Calu3 (cell line): ENCODE results near the gene APIP. TPM values are rescaled to one million over a fixed set of nuclear protein-coding genes. Genes with fewer than 3 reads are reported as not detected.
A peak's percentile ranks its signal among the peaks of the same experiment; 100 is the strongest.

ENCODE experiments used
- BruUV-seq: library from RNA; stranded (reverse); fragments of 400-500 nt; replicated peaks from 2 replicates; lab custom pipeline; 2021; lab: Mats Ljungman, UMichigan
- CTCF ChIA-PET: fragments of 300-600 bp; sonication (Branson Sonifier 250); formaldehyde crosslinking; loops from one replicate; lab custom pipeline; 2022; ENCODE audit warnings: antibody characterized with exemption; lab: Charles Lee
- DNase-seq: peaks from one replicate; pipeline ENCODE4 v3.0.0; 2022
- H3K27ac Mint-ChIP-seq: one replicate; pipeline ENCODE4 v1.8.0; 2022; ENCODE audit warnings: mixed read lengths; ENCODE audit not compliant: unreplicated experiment
- H3K27me3 Mint-ChIP-seq: one replicate; pipeline ENCODE4 v1.8.0; 2022; ENCODE audit warnings: mixed read lengths; ENCODE audit not compliant: unreplicated experiment
- H3K36me3 Mint-ChIP-seq: one replicate; pipeline ENCODE4 v1.8.0; 2022; ENCODE audit warnings: mild to moderate bottlenecking, moderate library complexity, mixed read lengths; ENCODE audit not compliant: insufficient read depth, unreplicated experiment
- H3K4me1 Mint-ChIP-seq: one replicate; pipeline ENCODE4 v1.8.0; 2022; ENCODE audit warnings: mild to moderate bottlenecking, low read depth, mixed read lengths; ENCODE audit not compliant: unreplicated experiment
- H3K4me3 Mint-ChIP-seq: one replicate; pipeline ENCODE4 v1.8.0; 2022; ENCODE audit warnings: mild to moderate bottlenecking, low read depth, moderate library complexity, mixed read lengths; ENCODE audit not compliant: unreplicated experiment
- H3K9me3 Mint-ChIP-seq: one replicate; pipeline ENCODE4 v1.8.0; 2022; ENCODE audit warnings: low read depth, mixed read lengths; ENCODE audit not compliant: unreplicated experiment
- CTCF ChIP-seq: fragments of 200-600 bp; IDR thresholded peaks from one replicate; pipeline ENCODE4 v1.8.0; 2022; ENCODE audit warnings: antibody characterized with exemption; ENCODE audit not compliant: unreplicated experiment
- intact Hi-C: fragments of 100-400 bp; cut with micrococcal nuclease; formaldehyde crosslinking; loops from one replicate; pipeline ENCODE4 v1.10.0; 2022; ENCODE audit not compliant: unreplicated experiment
- total RNA-seq: library from RNA; stranded (reverse); gene quantifications from 2 replicates; pipeline ENCODE4 v1.2.3, GENCODE V29; 2022

Gene APIP
- total RNA-seq, 1 experiment from 2014 or later, result 42.4 TPM

DNA sequence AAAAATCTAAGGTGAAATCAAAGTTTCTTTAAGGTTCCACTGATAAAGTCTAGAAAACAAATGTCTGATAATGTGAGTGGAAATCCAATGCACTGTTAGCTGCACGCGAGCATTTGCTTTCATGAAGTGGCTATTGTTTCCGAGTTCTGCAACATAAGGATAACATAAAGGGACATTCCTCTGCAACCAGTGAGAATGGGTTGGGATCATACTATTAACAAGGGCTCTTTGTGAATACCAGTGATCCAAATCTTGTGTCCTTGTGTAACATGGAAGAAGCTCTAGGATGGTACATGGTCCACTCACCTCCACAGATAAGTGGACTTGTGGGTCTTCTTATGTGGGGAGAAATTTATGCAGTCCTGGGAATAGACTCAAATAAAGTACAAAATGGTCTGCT lies 24.6 kb downstream of the APIP start:
- H3K9me3 Mint-ChIP-seq, result peaks cover 5% of the 10 kb centered on the region
- DNase-seq, result no peak
- no peaks in the 10 kb centered on the region for H3K36me3 Mint-ChIP-seq
- CTCF ChIA-PET, result interaction anchor here (1.2 to 2.1 kb wide), 2 partner anchors 305 to 378 kb away, joined by 4 to 6 read pairs; partner anchors contain the start of gene ELF5
- H3K4me1 Mint-ChIP-seq, result peaks cover 19% of the 10 kb centered on the region
- BruUV-seq, result no TSS peak
- intact Hi-C loops, result loop anchor here (1.0 to 10.0 kb wide), 4 partner anchors 65 to 527 kb away; partner anchors contain the start of gene ELF5
- no peak for TF ChIP-seq CTCF
- no peaks in the 10 kb centered on the region for H3K27me3 Mint-ChIP-seq
- no peak overlapping the region for H3K4me3 Mint-ChIP-seq
- H3K27ac Mint-ChIP-seq, result no peak overlapping the region

DNA sequence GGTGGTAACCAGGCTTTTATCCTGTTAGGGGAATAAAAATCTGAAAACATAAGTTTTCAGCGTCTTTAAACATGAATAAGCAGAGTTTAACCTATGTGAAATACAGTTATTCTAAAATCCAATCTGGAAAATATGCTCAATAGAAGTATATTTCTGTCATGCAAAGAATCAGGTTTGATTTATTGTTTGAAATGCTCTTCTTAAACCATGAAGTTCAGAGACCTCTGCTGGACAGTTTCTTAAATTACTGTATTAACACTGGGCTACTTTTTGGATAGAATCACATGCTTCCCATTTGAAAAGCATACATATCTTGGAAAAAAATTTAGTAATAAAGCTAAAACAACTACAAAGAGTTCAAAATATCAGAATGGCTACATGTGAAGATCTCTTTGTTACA lies 25.4 kb downstream of the APIP start:
- no peak overlapping the region for H3K4me3 Mint-ChIP-seq
- H3K27me3 Mint-ChIP-seq, result no peaks in the 10 kb centered on the region
- no peak for DNase-seq
- intact Hi-C loops, result loop anchor here (1.0 to 10.0 kb wide), 6 partner anchors 64 to 526 kb away; partner anchors contain the start of gene ELF5
- CTCF ChIA-PET, result interaction anchor here (1.7 to 2.1 kb wide), 2 partner anchors 206 to 305 kb away, joined by 4 to 6 read pairs; no protein-coding TSS in a partner anchor
- H3K4me1 Mint-ChIP-seq, result peaks cover 20% of the 10 kb centered on the region
- TF ChIP-seq CTCF, result no peak
- no TSS peak for BruUV-seq
- H3K27ac Mint-ChIP-seq, result no peak overlapping the region
- no peaks in the 10 kb centered on the region for H3K36me3 Mint-ChIP-seq
- H3K9me3 Mint-ChIP-seq, result no peaks in the 10 kb centered on the region

GRCh38 chr11:34890089-34890488 lies 26.1 kb downstream of the APIP start:
- Mint-ChIP-seq H3K9me3 (no peaks in the 10 kb centered on the region), H3K27me3 (no peaks in the 10 kb centered on the region), H3K36me3 (no peaks in the 10 kb centered on the region), H3K4me1 (peaks cover 20% of the 10 kb centered on the region), H3K4me3 (no peak overlapping the region), H3K27ac (no peak overlapping the region)
- intact Hi-C loops, result loop anchor here (1.0 to 10.0 kb wide), 5 partner anchors 63 to 525 kb away; partner anchors contain the start of gene ELF5
- TF ChIP-seq CTCF, result no peak
- BruUV-seq, result no TSS peak
- CTCF ChIA-PET, result interaction anchor here (1.0 to 1.8 kb wide), 5 partner anchors 35 to 304 kb away, joined by 3 to 8 read pairs (median 4); no protein-coding TSS in a partner anchor
- no peak for DNase-seq

DNA sequence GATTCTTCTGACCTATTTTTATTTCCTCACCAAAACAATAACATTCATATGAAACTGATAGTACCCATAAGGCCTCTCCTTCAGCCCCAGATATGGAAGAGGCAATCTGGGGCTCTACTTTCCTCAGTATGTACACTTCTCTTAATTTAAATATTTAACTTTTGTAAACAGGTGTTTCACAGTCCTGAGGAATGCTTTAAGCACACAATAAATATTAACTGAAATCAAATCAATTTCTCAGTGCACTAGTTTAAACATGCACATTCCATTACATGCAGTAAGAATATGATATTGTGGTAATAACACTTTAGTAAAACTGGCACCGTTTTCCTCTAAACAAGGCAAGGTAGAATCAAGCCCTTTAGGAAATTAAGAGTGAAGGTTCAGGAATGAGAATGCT lies 28.9 kb downstream of the APIP start:
- Mint-ChIP-seq H3K9me3 (no peaks in the 10 kb centered on the region), H3K27me3 (no peaks in the 10 kb centered on the region), H3K4me1 (peaks cover 20% of the 10 kb centered on the region), H3K27ac (peak overlapping the region; percentile 9), H3K36me3 (no peaks in the 10 kb centered on the region), H3K4me3 (no peak overlapping the region)
- CTCF ChIA-PET, result interaction anchor here (1.1 to 1.4 kb wide), 2 partner anchors 63 to 96 kb away, joined by 3 to 9 read pairs; no protein-coding TSS in a partner anchor
- BruUV-seq, result no TSS peak
- no peak for DNase-seq
- intact Hi-C loops, result no loop called here
- TF ChIP-seq CTCF, result no peak
